ENCODE results near the gene HOXC10. TPM values are rescaled to one million over a fixed set of nuclear protein-coding genes. Genes with fewer than 3 reads are reported as not detected.

Gene HOXC10
- total RNA-seq, 1 donor from 2014 or later, result not detected

- Histone ChIP-seq H3K36me3 (ENCODE audit: insufficient read depth, low read length) (no peaks in the 10 kb centered on the region), H3K4me2 (ENCODE audit: low read length) (no peak overlapping the region), H4K20me1 (ENCODE audit: insufficient read depth, low read length) (no peaks in the 10 kb centered on the region), H3K4me3 (ENCODE audit: insufficient read depth, low read depth, low read length) (no peak overlapping the region), H2AFZ (ENCODE audit: low read depth, low read length) (no peak overlapping the region), H3K79me2 (ENCODE audit: insufficient read depth, low read length) (no peaks in the 10 kb centered on the region), H3K9me3 (ENCODE audit: insufficient read depth, low read depth, low read length) (peaks cover 5% of the 10 kb centered on the region), H3K4me1 (ENCODE audit: insufficient read depth, low read length) (no peaks in the 10 kb centered on the region), H3K9ac (ENCODE audit: low read length) (no peak overlapping the region), H3K27me3 (ENCODE audit: insufficient read depth, low read length) (peaks cover 99% of the 10 kb centered on the region), H3K27ac (ENCODE audit: low read depth, low read length) (no peak overlapping the region)
- Mint-ChIP-seq H3K27ac (ENCODE audit: unreplicated experiment) (no peak overlapping the region), H3K36me3 (ENCODE audit: low read depth, unreplicated experiment) (no peaks in the 10 kb centered on the region), H3K4me3 (ENCODE audit: unreplicated experiment) (no peak overlapping the region), H3K9me3 (ENCODE audit: unreplicated experiment) (peaks cover 36% of the 10 kb centered on the region), H3K27me3 (ENCODE audit: low read depth, unreplicated experiment) (peaks cover 99% of the 10 kb centered on the region), H3K4me1 (ENCODE audit: low read depth, unreplicated experiment) (no peaks in the 10 kb centered on the region)
- no peak for FAIRE-seq
- no peak for DNase-seq (ENCODE audit: low read depth)
- no peak for TF ChIP-seq CTCF (IDR thresholded peaks at IDR 0.05; ENCODE audit: insufficient read depth, low read depth, low read length)
- no peak for TF ChIP-seq EZH2 (IDR thresholded peaks at IDR 0.05; ENCODE audit: insufficient read depth, low read length)
These were observed 16.5 kb upstream of the HOXC10 start for GRCh38 chr12:53968214-53969127.

GRCh38 chr12:53969588-53970259, 15.2 kb upstream of the HOXC10 start:
- H3K27ac Mint-ChIP-seq (ENCODE audit: unreplicated experiment), result no peak overlapping the region
- Histone ChIP-seq H3K4me2 (ENCODE audit: low read length) (no peak overlapping the region), H3K4me3 (ENCODE audit: insufficient read depth, low read depth, low read length) (no peak overlapping the region), H3K27ac (ENCODE audit: low read depth, low read length) (no peak overlapping the region), H3K79me2 (ENCODE audit: insufficient read depth, low read length) (no peaks in the 10 kb centered on the region), H3K36me3 (ENCODE audit: insufficient read depth, low read length) (no peaks in the 10 kb centered on the region), H3K27me3 (ENCODE audit: insufficient read depth, low read length) (peaks cover 99% of the 10 kb centered on the region), H3K9me3 (ENCODE audit: insufficient read depth, low read depth, low read length) (peaks cover 5% of the 10 kb centered on the region), H4K20me1 (ENCODE audit: insufficient read depth, low read length) (no peaks in the 10 kb centered on the region), H3K4me1 (ENCODE audit: insufficient read depth, low read length) (no peaks in the 10 kb centered on the region), H2AFZ (ENCODE audit: low read depth, low read length) (no peak overlapping the region), H3K9ac (ENCODE audit: low read length) (no peak overlapping the region)
- H3K27me3 Mint-ChIP-seq (ENCODE audit: low read depth, unreplicated experiment), result peaks cover 90% of the 10 kb centered on the region
- H3K36me3 Mint-ChIP-seq (ENCODE audit: low read depth, unreplicated experiment), result no peaks in the 10 kb centered on the region
- peaks cover 29% of the 10 kb centered on the region for H3K9me3 Mint-ChIP-seq (ENCODE audit: unreplicated experiment)
- H3K4me1 Mint-ChIP-seq (ENCODE audit: low read depth, unreplicated experiment), result no peaks in the 10 kb centered on the region
- FAIRE-seq (no peak), DNase-seq (ENCODE audit: low read depth) (no peak)
- H3K4me3 Mint-ChIP-seq (ENCODE audit: unreplicated experiment), result no peak overlapping the region
- TF ChIP-seq CTCF (IDR thresholded peaks at IDR 0.05; ENCODE audit: insufficient read depth, low read depth, low read length), result no peak
- no peak for TF ChIP-seq EZH2 (IDR thresholded peaks at IDR 0.05; ENCODE audit: insufficient read depth, low read length)

All from astrocyte (in vitro differentiated cells and primary cell).